Endometrial microvascular endothelial cells (primary cell): Measurements from ENCODE around the gene TASOR2. TPM values are rescaled to one million over a fixed set of nuclear protein-coding genes. Genes with fewer than 3 reads are reported as not detected.

Experiments used
- in situ Hi-C: cut with HindIII; loops from 2 replicates; pipeline ENCODE4 v1.10.0; 2017; ENCODE audit warnings: low sequenced_read_pairs, low pct_unique_long_range_greater_than_20kb; ENCODE audit errors: inconsistent ontology term
- total RNA-seq: library from RNA; depleted of rRNA; stranded (reverse); fragments of >200 nt; gene quantifications from one replicate; pipeline ENCODE4 v1.2.3, GENCODE V29; 2015; ENCODE audit errors: inconsistent ontology term

TASOR2 gene
- total RNA-seq, 1 donor from 2014 or later = 48.7 TPM

- in situ Hi-C loops = no loop called here
Measured at GRCh38 chr10:5678397-5679036, 6.1 kb upstream of the TASOR2 start.

GRCh38 chr10:5679037-5679435 is 5.6 kb upstream of the TASOR2 start:
- in situ Hi-C loops = no loop called here

- in situ Hi-C loops = no loop called here
Measured at GRCh38 chr10:5679606-5680005, 5.0 kb upstream of the TASOR2 start.

- in situ Hi-C loops = no loop called here
Measured at GRCh38 chr10:5681930-5682329, 2.7 kb upstream of the TASOR2 start.

- in situ Hi-C loops = no loop called here
Measured at GRCh38 chr10:5683065-5683464, 1.6 kb upstream of the TASOR2 start.

- in situ Hi-C loops = no loop called here
Measured at GRCh38 chr10:5684971-5685763, 529 bp downstream of the TASOR2 start.

- in situ Hi-C loops = no loop called here
Measured at GRCh38 chr10:5685764-5686240, 1.2 kb downstream of the TASOR2 start.

- in situ Hi-C loops = no loop called here
Measured at GRCh38 chr10:5688587-5688986, 3.9 kb downstream of the TASOR2 start.

GRCh38 chr10:5691786-5692185 is 7.1 kb downstream of the TASOR2 start:
- in situ Hi-C loops = no loop called here

- in situ Hi-C loops = no loop called here
Measured at GRCh38 chr10:5692461-5693358, 8.1 kb downstream of the TASOR2 start.

- in situ Hi-C loops = no loop called here
Measured at GRCh38 chr10:5694573-5694972, 9.9 kb downstream of the TASOR2 start.

- in situ Hi-C loops = no loop called here
Measured at GRCh38 chr10:5697342-5697741, 12.7 kb downstream of the TASOR2 start.

- in situ Hi-C loops = no loop called here
Measured at GRCh38 chr10:5698062-5698461, 13.4 kb downstream of the TASOR2 start.

GRCh38 chr10:5708356-5708755 is 23.7 kb downstream of the TASOR2 start:
- in situ Hi-C loops = no loop called here

GRCh38 chr10:5709865-5710264 is 25.2 kb downstream of the TASOR2 start:
- in situ Hi-C loops = no loop called here

- in situ Hi-C loops = no loop called here
Measured at GRCh38 chr10:5710859-5711258, 26.2 kb downstream of the TASOR2 start.

GRCh38 chr10:5711642-5712041 is 27.0 kb downstream of the TASOR2 start:
- in situ Hi-C loops = no loop called here

GRCh38 chr10:5719546-5719945 is 34.9 kb downstream of the TASOR2 start:
- in situ Hi-C loops = no loop called here

GRCh38 chr10:5720182-5720581 is 35.5 kb downstream of the TASOR2 start:
- in situ Hi-C loops = no loop called here
